ENCODE results near the gene BEND4.
A peak's percentile ranks its signal among the peaks of the same experiment; 100 is the strongest.

The BEND4 gene

DNA sequence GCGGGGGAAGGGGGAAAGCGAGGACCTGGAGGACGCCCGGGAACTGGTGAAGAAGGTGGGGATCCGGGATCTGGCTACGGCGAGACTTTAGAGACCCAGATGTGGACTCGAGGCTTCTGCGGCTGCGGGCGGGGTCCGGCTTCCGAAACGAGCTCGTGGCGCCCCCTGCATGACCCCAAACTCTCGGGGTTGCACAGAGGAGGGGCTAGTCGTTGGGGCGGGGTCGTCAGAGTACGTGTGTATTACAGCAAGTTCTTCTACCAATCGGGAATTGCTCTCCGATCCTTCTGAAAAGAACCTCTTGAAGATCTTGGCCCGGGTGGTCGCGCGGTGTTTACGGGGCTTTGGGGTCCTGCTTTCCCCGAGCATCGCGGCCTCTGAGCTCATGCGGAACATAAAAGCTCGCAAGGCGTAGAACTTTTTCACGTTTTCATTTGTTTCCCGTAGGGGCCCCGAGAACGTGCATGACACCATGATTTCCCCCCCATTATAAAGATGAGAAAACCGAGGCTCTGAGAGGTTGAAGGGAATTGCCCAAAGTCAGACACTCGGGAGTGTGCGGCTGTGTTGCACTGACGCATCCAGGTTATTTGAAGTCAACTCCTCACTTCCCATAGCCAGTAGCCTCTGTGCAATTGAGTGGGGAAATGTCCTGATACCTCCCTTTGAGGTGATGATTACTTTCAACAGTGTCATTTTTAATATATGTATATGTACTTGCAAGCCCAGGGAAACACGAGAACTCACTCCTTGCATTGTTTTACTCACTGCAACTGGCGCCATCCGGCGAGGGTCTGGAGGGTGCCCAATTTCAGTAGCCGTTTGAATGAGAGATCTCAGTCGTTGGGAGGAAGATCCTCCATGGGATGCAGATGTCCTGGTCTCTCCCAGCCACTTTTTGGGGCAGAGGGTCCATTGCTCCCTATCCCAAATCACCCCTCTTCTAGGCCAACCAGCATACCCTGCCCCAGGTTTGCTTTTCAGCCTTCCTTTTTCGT lies at the start of gene BEND4:
Gene BEND4, minus strand, starts transcription at position 149 of the 998 bp plus-strand sequence. CDS start 512 bp downstream, outside the sequence.
- Histone ChIP-seq H3K9me3 (ENCODE audit: low read length) (no peaks in the 10 kb centered on the region), H2AFZ (ENCODE audit: low read length) (0 out of 2 replicates have a peak within 1 kb of the TSS, but pooled peaks have one; percentile 10), H3K4me3 (ENCODE audit: low read depth, low read length, poor library complexity, severe bottlenecking) (peak within 1 kb of the TSS; percentile 78), H3K27ac (ENCODE audit: low read depth, low read length, poor library complexity, severe bottlenecking) (peak within 1 kb of the TSS; percentile 45), H3F3A (ENCODE audit: insufficient read depth, low read length) (no peaks in the 10 kb centered on the region), H3K79me2 (ENCODE audit: insufficient read depth, low read length) (peaks cover 33% of the 10 kb centered on the region), H3K36me3 (ENCODE audit: insufficient read depth, low read length) (no peaks in the 10 kb centered on the region), H3K27me3 (ENCODE audit: insufficient read depth, low read length) (no peaks in the 10 kb centered on the region), H3K4me1 (ENCODE audit: insufficient read depth, low read length, severe bottlenecking) (peaks cover 43% of the 10 kb centered on the region), H3K9me2 (ENCODE audit: low read depth, low read length) (no peaks in the 10 kb centered on the region), H3K4me2 (ENCODE audit: low read length) (peak within 1 kb of the TSS; percentile 78), H3K9ac (ENCODE audit: low read length) (peak within 1 kb of the TSS; percentile 75), H4K20me1 (ENCODE audit: insufficient read depth, low read length) (no peaks in the 10 kb centered on the region)
- TF ChIP-seq EZH2 (IDR thresholded peaks at IDR 0.05; ENCODE audit: borderline replicate concordance, low read length) (no peak), CTCF (IDR thresholded peaks at IDR 0.05; ENCODE audit: low read length) (peak; percentile 46)

DNA sequence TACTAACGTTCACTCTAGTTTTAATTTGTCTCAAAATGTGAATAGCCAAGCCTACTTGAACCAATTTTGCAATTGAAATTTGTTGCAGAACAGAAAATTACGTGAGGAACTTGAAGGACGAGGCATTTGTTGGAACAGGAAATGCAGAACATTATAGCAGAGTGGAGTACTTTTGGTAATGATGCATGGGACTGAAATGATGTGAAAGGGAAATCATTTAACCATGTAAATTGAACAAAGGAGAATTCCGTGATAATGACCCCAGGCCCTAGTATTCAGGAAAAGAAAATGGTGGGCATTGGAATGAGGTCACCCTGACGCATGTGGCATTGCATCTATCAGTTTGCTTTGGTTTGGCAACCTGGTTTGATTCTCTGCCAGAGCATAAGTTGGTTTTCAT lies 44.9 kb upstream of the BEND4 start:
- TF ChIP-seq EZH2 (IDR thresholded peaks at IDR 0.05; ENCODE audit: borderline replicate concordance, low read length) (no peak), CTCF (IDR thresholded peaks at IDR 0.05; ENCODE audit: low read length) (no peak)
- no peaks in the 10 kb centered on the region for H3F3A ChIP-seq (ENCODE audit: insufficient read depth, low read length)
- H3K4me1 ChIP-seq (ENCODE audit: insufficient read depth, low read length, severe bottlenecking) = no peaks in the 10 kb centered on the region
- no peak overlapping the region for H3K9ac ChIP-seq (ENCODE audit: low read length)
- no peak overlapping the region for H3K27ac ChIP-seq (ENCODE audit: low read depth, low read length, poor library complexity, severe bottlenecking)
- H3K9me3 ChIP-seq (ENCODE audit: low read length) = no peaks in the 10 kb centered on the region
- no peak overlapping the region for H3K4me3 ChIP-seq (ENCODE audit: low read depth, low read length, poor library complexity, severe bottlenecking)
- H3K4me2 ChIP-seq (ENCODE audit: low read length) = no peak overlapping the region
- H3K79me2 ChIP-seq (ENCODE audit: insufficient read depth, low read length) = no peaks in the 10 kb centered on the region
- no peaks in the 10 kb centered on the region for H4K20me1 ChIP-seq (ENCODE audit: insufficient read depth, low read length)
- no peaks in the 10 kb centered on the region for H3K36me3 ChIP-seq (ENCODE audit: insufficient read depth, low read length)
- H3K9me2 ChIP-seq (ENCODE audit: low read depth, low read length) = no peaks in the 10 kb centered on the region
- H2AFZ ChIP-seq (ENCODE audit: low read length) = no peak overlapping the region
- H3K27me3 ChIP-seq (ENCODE audit: insufficient read depth, low read length) = no peaks in the 10 kb centered on the region

- H3F3A ChIP-seq (ENCODE audit: insufficient read depth, low read length) = no peaks in the 10 kb centered on the region
- H3K9me3 ChIP-seq (ENCODE audit: low read length) = no peaks in the 10 kb centered on the region
- H3K36me3 ChIP-seq (ENCODE audit: insufficient read depth, low read length) = no peaks in the 10 kb centered on the region
- peaks cover 1% of the 10 kb centered on the region for H3K4me1 ChIP-seq (ENCODE audit: insufficient read depth, low read length, severe bottlenecking)
- no peak overlapping the region for H3K9ac ChIP-seq (ENCODE audit: low read length)
- H3K9me2 ChIP-seq (ENCODE audit: low read depth, low read length) = no peaks in the 10 kb centered on the region
- H2AFZ ChIP-seq (ENCODE audit: low read length) = no peak overlapping the region
- no peak overlapping the region for H3K4me2 ChIP-seq (ENCODE audit: low read length)
- H3K27me3 ChIP-seq (ENCODE audit: insufficient read depth, low read length) = no peaks in the 10 kb centered on the region
- H3K4me3 ChIP-seq (ENCODE audit: low read depth, low read length, poor library complexity, severe bottlenecking) = no peak overlapping the region
- TF ChIP-seq EZH2 (IDR thresholded peaks at IDR 0.05; ENCODE audit: borderline replicate concordance, low read length) = no peak
- no peak for TF ChIP-seq CTCF (IDR thresholded peaks at IDR 0.05; ENCODE audit: low read length)
- no peaks in the 10 kb centered on the region for H4K20me1 ChIP-seq (ENCODE audit: insufficient read depth, low read length)
- H3K79me2 ChIP-seq (ENCODE audit: insufficient read depth, low read length) = no peaks in the 10 kb centered on the region
- H3K27ac ChIP-seq (ENCODE audit: low read depth, low read length, poor library complexity, severe bottlenecking) = no peak overlapping the region
Measured at GRCh38 chr4:42172921-42173320, 20.5 kb upstream of the BEND4 start.
